Measurements from ENCODE around the gene ENTPD7.

ENTPD7 gene

GRCh38 chr10:99682752-99683151, 23.4 kb downstream of the ENTPD7 start:
- TF ChIP-seq ZNF626 (tag by site-specific recombination; IDR thresholded peaks at IDR 0.05) = no peak
- peaks cover 9% of the 10 kb centered on the region; the same call in 1 of the 2 replicates for H3K4me1 ChIP-seq (ENCODE audit: control insufficient read depth, insufficient read depth, low read length)
- ChIA-PET POLR2A (no interaction called here), CTCF (interaction anchor here (0.6 to 1.5 kb wide), 4 partner anchors 220 to 834 kb away, joined by 3 to 4 read pairs (median 3); no protein-coding TSS in a partner anchor)
- no peak overlapping the region for H3K4me3 ChIP-seq (ENCODE audit: low read depth, low read length)
- no peak overlapping the region for H3K27ac ChIP-seq (ENCODE audit: extremely low read depth, low read depth, low read length)
- peaks cover 7 to 44% of the 10 kb centered on the region in 2 experiments for H3K36me3 ChIP-seq (ENCODE audit: control insufficient read depth in 2 of 2, insufficient read depth in 1 of 2, low read length in 2 of 2)
- no peaks in the 10 kb centered on the region for H3K9me3 ChIP-seq (ENCODE audit: control insufficient read depth, insufficient read depth, low read depth, low read length)

DNA sequence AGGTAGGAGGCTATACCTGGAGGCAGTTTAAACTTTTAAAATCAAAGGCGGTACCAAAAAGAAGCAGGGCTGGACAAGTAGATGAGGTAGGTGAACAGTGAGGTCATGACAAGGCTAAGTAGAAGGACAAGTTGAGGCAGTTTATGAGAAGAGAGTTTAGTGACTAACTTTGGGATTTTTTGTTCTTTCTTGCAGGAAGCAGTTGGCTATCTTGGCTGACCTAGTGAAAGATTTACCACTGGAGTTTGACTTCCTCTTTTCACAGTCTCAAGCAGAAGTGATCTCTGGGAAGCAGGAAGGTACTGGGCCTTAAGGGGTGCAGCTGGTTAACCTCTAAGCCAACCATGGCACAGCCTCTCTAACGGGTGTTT, 26.3 kb downstream of the ENTPD7 start:
- no peaks in the 10 kb centered on the region for H3K4me1 ChIP-seq (ENCODE audit: control insufficient read depth, insufficient read depth, low read length)
- POLR2A ChIA-PET = no interaction called here

More for the DNA sequence above, 26.3 kb downstream of the ENTPD7 start:
- CTCF ChIA-PET = interaction anchor here (0.7 kb wide), 1 partner anchor 54 kb away, joined by 3 read pairs; no protein-coding TSS in a partner anchor
- TF ChIP-seq TSHZ1 (tag by site-specific recombination; IDR thresholded peaks at IDR 0.05; ENCODE audit: borderline replicate concordance) (no peak), ZNF48 (tag by site-specific recombination; IDR thresholded peaks at IDR 0.05) (no peak), ZNF121 (tag by site-specific recombination; IDR thresholded peaks at IDR 0.05) (no peak), ZNF350 (tag by site-specific recombination; IDR thresholded peaks at IDR 0.05) (no peak), ZNF777 (tag by site-specific recombination; IDR thresholded peaks at IDR 0.05; ENCODE audit: borderline replicate concordance) (no peak), TRIM28 (IDR thresholded peaks at IDR 0.05; ENCODE audit: borderline replicate concordance, low read length) (no peak), ZNF155 (tag by site-specific recombination; IDR thresholded peaks at IDR 0.05) (no peak), ZNF629 (tag by site-specific recombination; IDR thresholded peaks at IDR 0.05) (no peak), ZNF18 (tag by site-specific recombination; IDR thresholded peaks at IDR 0.05) (no peak), SETDB1 (IDR thresholded peaks at IDR 0.05; ENCODE audit: insufficient read length, low read length) (no peak), PRDM10 (tag by site-specific recombination; IDR thresholded peaks at IDR 0.05) (no peak), REPIN1 (tag by site-specific recombination; IDR thresholded peaks at IDR 0.05; ENCODE audit: low read depth) (no peak), ZNF558 (tag by site-specific recombination; IDR thresholded peaks at IDR 0.05) (no peak), ZNF335 (tag by site-specific recombination; conservative IDR thresholded peaks at IDR 0.05) (no peak), WT1 (tag by site-specific recombination; IDR thresholded peaks at IDR 0.05) (no peak), ZNF529 (tag by site-specific recombination; IDR thresholded peaks at IDR 0.05; ENCODE audit: insufficient replicate concordance) (no peak), ZNF776 (tag by site-specific recombination; IDR thresholded peaks at IDR 0.05; ENCODE audit: borderline replicate concordance) (no peak)
- TF ChIP-seq, protein P1, sequence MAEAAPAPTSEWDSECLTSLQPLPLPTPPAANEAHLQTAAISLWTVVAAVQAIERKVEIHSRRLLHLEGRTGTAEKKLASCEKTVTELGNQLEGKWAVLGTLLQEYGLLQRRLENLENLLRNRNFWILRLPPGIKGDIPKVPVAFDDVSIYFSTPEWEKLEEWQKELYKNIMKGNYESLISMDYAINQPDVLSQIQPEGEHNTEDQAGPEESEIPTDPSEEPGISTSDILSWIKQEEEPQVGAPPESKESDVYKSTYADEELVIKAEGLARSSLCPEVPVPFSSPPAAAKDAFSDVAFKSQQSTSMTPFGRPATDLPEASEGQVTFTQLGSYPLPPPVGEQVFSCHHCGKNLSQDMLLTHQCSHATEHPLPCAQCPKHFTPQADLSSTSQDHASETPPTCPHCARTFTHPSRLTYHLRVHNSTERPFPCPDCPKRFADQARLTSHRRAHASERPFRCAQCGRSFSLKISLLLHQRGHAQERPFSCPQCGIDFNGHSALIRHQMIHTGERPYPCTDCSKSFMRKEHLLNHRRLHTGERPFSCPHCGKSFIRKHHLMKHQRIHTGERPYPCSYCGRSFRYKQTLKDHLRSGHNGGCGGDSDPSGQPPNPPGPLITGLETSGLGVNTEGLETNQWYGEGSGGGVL (tag by site-specific recombination; IDR thresholded peaks at IDR 0.05) = no peak
- TF ChIP-seq, protein P2, sequence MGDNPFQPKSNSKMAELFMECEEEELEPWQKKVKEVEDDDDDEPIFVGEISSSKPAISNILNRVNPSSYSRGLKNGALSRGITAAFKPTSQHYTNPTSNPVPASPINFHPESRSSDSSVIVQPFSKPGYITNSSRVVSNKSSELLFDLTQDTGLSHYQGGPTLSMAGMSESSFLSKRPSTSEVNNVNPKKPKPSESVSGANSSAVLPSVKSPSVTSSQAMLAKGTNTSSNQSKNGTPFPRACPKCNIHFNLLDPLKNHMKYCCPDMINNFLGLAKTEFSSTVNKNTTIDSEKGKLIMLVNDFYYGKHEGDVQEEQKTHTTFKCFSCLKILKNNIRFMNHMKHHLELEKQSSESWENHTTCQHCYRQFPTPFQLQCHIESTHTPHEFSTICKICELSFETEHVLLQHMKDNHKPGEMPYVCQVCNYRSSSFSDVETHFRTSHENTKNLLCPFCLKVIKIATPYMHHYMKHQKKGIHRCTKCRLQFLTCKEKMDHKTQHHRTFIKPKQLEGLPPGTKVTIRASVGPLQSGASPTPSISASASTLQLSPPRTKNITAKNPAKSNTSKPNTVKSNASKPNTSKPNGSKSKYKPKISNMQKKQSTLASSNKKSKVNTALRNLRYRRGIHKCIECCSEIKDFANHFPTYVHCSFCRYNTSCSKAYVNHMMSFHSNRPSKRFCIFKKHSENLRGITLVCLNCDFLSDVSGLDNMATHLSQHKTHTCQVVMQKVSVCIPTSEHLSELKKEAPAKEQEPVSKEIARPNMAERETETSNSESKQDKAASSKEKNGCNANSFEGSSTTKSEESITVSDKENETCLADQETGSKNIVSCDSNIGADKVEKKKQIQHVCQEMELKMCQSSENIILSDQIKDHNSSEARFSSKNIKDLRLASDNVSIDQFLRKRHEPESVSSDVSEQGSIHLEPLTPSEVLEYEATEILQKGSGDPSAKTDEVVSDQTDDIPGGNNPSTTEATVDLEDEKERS (tag by site-specific recombination; IDR thresholded peaks at IDR 0.05) = no peak
- Histone ChIP-seq H3K9me3 (ENCODE audit: control insufficient read depth, insufficient read depth, low read depth, low read length) (no peaks in the 10 kb centered on the region), H3K27ac (ENCODE audit: extremely low read depth, low read depth, low read length) (no peak overlapping the region), H3K4me3 (ENCODE audit: low read depth, low read length) (no peak overlapping the region), H3K36me3 (ENCODE audit: control insufficient read depth in 2 of 2, insufficient read depth in 1 of 2, low read length in 2 of 2) (peaks cover 14 to 35% of the 10 kb centered on the region in 2 experiments)

Measured in HEK293 (cell line).